Measurements from ENCODE around the gene IQCE.
A peak's percentile ranks its signal among the peaks of the same experiment; 100 is the strongest.
"Not testable (repeated sequence)": the region's sequence is repeated elsewhere in the genome, so short reads cannot be mapped to it uniquely, and the experiment has no call there.

The IQCE gene

DNA sequence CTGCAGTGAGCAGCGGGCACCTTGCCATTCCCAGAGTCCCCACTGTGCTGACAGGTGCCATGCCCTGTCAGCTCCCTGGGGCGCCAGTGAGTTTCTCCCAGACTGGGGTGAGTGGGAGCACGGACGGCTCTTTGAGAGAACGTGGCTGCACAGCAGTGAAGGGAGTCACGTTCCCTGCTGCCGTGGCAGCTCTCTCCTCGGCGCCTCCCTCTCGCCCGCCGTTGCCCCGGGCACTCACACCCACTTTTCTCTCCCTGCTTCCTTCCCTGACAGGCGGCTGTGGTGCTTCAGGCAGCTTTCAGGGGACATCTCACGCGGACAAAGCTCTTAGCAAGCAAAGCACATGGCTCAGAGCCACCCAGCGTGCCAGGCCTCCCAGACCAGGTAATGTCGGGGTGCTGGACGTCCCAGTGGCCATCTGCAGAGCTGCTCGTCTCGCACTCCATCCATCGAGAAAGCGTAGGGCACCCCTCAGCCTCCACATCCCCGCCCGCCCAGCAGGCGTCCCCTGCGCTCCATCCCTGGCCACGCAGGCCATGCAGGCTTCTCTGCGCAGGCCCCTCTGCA, 45.9 kb downstream of the IQCE start:
- DNase-seq: no peak

DNA sequence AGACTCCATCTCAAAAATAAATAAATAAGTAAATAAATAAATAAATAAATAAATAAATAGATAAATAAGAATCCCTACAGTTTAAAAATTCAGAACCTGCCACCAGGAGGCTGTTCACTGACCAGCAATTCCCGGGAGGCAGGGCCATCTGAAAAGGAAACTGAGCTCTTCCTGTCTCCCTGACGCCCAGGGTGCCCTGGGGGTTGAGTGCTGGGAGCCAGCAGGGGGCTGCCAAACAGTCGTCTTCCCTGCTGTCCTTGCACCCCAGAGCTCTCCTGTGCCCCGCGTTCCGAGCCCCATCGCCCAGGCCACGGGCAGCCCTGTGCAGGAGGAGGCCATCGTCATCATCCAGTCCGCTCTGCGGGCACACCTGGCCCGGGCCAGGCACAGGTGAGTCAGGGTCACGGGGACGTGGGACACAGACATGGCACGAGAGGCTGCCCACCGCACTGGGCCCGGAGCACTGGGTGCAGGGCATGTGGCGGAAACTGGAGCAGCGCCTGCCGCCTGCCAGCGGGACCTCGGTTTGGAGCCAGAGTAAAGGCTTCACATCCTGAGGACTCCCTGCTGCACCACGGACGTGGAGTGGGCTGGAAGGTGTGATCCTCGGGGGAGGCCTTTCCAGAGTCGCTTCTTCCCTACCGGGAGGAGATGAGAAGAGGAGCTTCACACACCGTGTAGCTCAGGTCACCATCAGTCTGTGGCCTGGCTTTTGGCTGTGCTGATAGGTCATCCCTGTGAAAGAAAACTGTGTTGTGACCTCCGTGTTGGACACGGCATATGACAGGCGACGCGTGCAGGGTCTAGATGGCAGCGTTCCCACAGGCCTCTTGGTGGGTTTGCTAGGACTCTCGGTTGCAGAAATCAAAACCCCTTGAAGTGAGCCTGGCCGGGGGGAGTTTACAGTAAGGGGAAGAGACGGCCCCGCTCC, 47.1 kb downstream of the IQCE start:
- no peak for DNase-seq

DNA sequence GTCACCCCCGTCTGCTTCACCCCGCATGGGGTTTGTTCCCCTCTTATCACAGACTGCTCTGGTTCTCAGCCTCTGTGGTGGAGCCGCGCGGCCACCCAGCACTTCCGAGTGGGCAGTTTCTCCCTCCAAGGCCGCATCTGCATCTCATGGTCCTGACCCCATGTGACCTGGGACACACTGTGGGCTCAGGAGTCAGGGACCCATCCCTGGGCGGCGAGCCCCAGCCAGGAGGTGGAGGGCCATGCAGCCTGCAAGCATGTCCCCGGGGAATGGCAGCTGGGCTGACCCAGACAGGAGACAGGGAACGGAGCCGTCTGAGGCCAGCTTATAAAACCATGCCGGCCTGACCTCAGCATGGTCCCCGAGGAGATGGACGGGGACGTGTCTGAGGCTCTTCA, 47.8 kb downstream of the IQCE start:
- no peak for DNase-seq

DNA sequence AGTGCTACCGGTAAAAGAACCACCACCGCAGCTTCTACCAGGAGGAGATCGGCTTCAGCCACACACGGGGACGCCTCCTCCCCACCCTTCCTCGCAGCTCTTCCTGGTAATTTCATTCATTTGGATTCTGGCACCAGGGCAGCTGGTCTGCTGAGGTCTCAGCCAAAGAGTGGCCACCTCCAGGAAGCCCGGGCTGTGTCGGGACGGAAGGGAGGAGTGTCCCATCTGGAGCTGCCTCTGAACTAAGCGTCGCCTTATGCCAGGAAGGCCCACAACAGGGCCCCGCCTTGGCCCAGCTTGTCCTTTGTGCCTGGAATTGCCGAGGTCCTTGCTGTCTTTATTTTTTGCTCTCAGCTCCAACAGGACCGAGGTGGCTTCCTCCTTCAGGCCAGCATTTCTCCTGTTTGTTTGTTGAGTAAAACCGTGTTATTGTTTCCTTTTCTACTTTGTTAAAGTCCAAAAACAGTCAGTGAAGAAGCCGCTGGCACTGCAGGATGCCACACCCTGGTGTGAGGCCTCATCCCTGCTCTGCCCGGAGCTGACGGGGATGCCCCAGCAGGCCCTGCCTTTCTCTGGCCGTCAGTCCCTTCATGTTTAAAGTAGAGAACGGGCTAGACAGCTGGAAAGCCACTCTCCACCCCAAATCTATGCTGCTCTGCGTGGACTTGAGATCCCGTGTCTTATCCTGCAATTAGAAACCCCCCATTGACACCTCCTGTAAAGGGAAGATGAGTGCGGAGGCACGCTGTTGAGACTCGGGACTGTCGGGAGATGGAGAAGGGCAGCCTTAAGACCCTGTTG, 48.5 kb downstream of the IQCE start:
- no peak for DNase-seq

DNA sequence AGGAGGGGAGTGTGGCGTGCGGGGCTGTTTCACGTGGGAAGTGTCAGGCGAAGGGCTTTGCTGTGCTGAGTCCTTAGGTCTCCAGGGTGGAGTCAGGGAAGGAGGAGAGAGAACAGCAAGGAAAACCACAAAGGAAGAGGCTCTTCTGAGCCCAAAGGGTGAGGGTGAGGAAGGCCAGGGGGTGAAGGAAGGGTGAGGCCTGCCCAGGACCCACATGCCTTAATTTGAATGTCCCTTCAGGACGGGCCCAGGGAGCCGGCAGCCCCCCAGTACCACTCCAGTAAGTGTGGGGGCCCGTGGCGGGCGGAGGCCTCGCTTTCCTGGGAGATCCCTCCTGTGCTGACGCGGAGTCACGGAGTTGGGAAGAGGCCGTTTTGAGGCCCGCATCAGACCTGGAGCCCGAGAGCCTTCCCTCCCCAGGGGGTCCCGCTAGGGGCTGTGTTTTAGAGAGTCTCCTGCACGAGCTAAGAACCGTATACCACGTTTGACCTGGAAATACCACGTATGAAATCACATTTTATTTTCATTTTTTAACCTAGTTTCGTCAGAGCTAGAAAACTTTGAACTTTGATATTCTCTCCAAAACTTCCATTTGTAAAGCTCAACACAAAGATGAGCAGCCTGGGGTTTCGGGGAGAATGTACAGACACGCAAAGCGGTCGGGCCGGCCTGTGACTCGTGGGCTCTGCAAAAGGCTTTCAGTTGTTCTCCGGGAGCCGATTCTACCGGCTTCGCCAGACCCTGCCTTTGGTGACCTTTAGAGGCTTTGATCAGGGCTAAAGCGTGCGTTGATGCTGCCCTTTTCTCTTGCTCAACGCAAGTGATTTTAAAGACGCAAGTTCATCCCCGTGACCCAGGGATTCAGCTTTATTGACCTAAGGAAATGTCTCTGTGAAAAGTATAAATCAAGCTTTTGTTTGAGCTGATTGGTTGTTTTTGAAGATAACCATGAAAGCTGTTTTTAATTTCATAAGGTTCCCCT, 49.4 kb downstream of the IQCE start:
- DNase-seq: no peak

DNA sequence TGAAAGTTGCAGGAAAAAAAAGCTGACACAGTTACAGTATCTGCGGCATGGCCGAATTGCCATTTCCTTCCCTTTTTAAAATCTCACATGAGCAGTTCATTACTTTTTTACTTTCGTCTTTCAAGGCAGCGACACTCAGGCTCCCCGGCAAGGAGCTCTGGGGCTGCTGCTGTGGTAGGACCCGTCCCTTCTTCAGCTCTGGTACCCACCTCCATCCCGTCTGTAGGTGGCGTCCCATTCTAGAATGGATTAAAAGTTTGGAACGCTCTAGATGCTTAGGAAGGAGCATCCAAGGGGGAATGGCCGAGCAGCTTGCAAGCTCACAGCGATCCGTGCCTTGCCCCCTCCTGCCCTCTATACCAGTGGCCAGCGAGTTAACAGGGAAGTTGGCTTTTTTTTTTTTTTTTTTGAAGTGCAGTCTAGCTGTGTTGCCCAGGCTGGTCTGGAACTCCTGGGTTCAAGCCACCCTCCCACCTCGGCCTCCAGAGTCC, 50.2 kb downstream of the IQCE start:
- DNase-seq: peak; percentile 25 to 32

DNA sequence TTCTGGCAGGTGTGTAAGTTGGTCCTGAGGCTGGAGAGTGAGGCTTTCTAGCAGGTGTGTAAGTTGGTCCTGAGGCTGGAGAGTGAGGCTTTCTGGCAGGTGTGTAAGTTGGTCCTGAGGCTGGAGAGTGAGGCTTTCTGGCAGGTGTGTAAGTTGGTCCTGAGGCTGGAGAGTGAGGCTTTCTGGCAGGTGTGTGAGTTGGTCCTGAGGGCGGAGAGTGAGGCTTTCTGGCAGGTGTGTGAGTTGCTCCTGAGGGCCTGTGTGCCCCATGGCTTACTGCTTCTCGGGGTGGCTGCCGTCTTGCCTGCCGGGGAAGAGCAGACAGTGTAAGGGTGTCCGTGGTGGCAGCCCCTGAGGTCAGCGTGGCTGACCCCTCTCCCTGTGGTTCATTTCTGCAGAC, 50.9 kb downstream of the IQCE start:
- DNase-seq: not testable (repeated sequence)

DNA sequence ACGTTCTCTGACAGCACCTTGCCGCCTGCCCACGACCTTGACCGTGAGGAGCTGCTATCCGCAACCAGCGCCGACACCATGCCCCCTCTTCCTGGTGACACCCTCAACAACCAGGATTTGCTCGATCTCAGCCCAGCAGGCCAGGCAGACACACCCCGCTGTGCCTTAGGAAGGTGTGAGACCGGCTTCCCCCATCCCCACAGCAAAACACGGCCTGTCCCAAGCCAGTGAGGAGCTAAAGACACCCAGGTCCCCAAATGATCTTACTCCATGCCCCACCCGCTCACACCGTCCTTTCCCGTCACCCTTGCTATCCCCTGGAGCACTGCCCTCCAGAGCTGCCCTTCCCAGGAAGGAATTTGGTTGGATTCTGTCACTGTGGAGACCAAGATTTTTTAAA, 51.7 kb downstream of the IQCE start:
- no peak for DNase-seq

DNA sequence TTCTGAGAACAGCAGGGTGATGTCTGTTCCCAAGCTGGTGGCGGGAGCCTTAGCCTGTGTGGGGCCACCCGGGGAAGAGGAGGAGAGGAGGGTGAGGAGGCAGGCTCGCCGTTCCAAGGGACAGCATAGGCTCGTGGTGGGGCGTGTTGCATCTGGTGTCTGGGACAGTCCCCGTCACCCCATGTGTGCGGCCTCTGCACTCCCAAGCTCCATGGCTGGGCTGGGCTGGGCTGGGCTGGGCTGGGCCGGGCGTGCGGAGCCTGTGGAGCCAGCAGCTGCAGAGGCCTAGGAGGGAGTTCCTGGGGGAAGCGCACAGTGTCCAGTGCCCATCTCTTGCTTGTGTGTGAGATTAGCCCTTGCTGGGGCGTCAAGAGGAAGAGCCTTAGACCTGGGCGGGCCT, 52.1 kb downstream of the IQCE start:
- DNase-seq: no peak

DNA sequence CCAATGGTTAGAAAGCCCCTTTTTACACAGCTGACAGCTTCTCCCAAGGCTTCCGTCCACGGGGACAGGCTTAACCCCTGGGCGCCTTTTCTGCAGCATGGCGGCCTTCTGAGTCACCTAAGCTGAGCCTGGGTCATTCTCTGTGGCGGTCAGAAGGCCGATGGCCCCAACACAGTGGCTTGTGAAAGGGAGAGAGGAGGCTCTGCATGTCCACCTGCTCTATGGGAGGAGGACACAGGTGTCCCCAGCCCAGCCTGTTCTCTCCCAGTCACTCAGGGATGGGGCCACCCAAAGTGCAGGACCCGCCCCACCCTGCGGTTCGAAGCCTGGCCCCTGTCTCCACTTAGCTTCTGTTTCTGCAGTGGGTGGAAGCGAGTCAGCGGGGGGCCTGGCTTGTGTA, 52.6 kb downstream of the IQCE start:
- DNase-seq: no peak

DNA sequence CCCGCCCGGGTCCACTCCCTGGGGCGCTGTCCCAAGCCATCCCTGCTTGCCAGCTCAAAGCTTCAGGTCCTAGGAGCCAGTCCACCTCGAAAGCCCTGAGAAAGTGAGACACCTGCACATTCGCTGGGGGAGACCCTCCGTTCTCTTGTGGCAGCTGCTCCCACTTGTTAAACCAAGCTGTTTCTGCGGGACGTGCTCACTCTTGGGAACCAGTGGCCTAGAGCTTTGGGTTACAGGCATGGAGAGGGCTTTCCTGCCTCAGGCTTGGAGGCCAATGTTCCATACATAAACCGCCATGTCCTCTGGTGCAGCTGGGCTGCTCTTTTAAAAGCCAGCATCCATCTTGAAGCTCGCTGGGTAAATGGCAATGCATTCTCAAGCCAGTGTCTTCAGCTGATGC, 53.1 kb downstream of the IQCE start:
- no peak for DNase-seq

DNA sequence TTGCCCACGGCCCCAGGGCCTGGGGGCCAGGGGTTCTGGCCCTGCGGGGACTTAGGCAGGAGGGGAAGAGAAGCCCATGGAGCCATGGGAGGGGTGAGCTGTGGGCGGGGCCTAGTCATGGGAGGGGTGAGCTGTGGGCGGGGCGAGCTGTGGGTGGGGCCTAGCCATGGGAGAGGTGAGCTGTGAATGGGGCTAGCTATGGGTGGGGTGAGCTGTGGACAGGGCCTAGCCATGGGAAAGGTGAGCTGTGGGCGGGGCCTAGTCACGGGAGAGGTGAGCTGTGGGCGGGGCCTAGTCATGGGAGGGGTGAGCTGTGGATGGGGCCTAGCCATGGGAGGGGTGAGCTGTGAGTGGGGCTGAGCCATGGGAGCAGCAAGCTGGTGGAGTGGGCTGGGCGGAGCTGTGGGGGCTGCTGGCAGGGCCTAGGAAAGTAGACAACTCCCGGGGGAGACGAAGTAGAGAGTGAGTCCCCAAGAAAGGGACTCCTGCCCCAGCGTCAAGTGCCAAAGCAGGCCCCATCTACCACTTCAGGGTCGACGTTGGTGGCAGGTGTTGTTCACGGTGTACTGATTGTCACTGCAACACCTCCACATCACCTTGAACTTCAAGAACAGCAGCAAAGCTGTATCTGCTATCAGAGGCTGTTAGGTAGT, 53.8 kb downstream of the IQCE start:
- DNase-seq: peak; percentile 25 to 31

DNA sequence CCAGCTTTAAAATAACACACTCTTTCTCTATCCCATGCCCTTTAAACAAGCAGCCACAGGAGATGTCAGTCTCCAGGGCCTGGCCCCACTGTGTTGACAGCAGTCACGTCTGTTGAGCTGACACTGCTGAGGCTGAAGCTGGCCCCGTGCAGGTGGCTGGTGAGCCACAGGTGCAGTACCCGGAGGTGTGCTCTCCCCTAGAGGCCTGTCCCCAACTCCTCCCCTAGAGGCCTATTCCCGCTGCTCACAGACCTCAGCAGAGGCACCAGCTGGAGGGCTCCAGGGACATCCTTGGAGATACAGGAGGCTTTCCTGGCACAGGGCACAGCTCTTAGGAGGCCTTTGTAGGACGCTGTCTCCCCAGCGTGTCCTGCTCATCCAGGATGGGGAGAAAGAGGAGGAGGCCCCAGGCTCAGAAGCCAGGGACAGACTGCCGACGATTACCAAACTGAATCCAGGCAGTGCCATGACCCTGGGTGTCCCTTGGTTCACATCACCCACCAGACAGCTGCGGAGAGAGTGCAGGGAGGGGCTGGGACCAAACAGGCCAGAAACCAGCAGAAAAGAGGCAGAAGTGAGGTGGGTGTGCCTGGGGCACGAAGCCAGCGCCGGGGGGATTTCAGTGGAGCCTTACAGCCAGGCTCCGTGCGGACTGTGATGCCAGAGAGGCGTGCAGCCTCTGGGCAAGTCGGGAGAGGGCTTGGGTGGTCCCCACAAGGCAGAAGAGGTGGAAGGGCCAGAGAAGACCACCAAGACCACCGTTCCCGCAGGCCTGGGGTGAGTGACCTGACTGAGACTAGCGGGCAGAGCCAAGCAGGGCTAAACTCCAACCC, 54.5 kb downstream of the IQCE start:
- no peak for DNase-seq

DNA sequence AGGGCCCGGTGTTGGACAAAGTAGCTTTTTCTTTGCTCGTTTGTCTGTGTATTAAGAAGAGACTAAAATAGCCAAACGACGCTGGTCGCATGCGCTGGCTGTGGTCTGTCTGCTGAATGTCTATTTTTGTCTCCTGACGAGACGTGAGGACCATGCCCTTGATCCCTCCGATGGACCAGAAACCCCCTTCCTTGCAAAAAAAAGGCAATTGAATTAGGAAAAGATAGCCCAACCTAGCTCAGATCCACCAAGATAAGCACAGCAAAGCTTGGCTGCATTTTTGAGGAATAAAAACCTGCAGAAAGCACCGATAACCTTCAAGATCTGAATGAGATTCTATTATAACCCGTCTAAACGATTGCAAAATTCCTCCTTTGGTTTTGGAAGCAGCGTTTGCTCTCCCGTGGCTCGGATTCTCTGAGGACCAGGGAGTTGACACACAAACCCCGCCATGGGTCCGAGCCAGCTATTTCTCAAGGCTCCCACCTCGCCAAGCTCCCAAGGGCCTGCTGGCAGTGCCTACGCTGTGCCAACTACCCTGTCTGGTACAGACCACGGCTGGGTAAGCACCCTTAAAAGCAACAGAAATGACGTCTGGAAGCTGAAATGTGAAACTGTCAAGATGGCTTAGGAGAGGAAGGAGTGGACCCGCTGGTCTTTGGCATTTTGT, 55.3 kb downstream of the IQCE start:
- DNase-seq: no peak

DNA sequence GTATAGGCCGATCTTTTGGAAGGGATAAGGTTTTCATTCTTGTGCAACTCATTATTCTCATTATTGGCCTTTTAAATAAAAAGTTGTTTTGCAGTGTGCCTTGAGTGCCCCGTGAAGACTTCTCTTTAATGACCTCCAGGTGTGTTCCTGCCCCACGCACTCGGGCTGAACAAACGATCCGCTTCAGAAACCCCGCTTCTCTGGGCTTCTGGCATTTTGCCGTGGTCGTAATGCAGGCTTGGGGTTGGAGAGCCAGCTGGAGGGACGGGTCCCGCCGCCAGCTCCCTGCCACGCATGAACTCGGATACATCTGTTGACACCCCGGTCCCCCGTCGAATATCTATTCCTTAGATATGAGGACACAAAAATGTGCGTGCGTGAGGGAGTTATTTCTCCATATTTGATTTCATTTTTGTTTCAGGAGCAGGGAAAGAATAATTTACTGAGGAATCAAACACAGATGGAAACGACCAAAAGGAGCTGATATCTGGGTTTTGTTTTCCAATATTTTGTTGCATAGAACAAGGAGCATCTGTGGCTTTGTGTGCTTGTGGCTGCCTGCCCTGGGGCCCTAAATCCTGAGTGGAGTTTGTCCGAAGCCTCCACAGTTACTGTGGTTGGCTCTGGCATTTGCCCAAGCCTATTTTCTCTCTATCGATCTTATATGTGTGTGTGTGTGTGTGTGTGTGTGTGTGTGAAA, 56.0 kb downstream of the IQCE start:
- no peak for DNase-seq

DNA sequence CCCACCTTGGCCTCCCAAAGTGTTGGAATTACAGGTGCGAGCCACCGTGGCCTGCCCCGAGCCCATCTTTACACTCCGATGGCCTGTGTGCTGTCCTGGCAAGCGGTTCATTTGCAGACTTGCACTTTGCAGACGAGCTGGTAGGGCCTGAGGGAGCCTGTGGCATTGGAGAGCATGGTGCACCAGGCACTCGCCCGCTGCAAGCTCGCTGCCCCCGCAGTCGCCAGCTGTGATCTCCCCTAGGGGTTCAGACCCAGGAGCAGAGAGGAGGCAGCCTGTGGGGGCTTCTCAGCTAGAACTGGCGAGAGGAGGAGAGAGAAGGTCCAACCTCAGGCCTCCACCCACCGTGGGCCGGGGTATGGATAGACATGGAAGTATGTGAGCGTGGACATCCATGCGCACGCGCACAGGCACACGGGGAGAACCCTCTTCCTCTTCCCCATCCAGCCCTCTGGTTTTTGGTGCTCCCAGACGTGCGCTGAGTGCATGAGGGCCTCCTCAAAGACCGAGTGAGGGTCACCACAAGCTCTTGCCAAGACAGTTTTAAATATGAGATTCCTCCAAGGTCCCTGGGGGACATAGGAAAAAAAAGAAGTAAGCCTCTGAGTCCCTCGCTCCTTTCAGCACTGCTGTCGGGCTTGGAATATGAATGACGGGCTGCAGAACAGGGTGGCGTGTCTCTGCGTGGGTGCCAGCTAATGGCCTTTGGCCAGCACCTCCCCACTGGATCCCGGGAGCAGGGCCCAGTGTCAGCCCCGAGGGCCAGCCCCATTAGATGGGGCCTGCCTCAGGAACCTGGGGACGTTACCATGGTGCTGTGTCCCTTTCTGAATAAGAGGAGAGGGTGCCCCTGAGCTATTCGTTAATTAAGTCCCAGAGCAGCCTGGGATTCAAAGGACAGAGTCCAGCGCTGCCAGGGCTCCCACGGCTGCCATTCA, 57.9 kb downstream of the IQCE start:
- no peak for DNase-seq

DNA sequence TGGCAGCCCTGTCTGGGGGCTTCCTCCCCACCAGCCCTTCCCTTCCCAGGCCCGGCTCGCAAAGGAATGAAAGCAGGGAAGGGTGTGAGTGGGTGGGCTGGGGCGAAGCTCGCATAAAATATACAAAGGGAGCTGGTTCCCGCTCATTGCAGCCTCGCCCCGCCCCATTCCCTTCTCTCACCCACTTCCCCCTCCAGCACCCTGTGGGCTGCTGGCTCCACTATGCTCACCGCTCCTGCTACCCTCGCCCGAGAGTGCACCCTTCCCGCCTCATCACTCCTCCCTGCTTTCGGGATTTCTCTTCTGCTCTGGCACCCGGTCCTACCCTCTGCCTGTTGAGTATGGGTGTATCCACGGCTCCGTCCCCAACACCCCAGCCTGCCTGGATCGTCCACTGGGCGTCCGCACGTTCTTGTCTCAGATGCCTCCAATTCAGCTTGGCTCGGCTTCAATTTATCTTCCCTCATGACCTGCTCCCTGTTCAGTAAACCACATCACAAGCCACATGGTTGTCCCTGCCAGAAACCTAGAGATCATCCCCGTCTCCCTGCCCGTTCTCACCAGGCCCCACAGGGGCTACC, 58.6 kb downstream of the IQCE start:
- no peak for DNase-seq

DNA sequence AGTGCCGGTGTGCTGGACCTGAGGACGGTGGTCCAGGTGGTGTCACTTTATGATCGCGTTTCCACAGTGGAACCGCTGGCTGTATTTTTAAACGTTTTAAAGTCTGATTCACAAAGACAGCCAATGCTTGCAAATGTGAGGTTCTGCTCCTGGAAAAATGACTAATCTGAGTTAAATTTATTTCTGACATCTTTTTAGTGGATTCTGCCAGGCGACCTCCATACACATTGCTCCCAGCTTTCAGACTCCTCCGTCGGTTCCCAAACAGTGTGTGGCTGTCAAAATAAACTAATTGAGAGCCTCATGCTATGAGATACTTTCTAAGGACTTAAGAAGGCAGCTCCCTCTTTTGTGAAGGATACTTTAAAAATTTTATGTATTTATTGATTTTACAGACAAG, 60.3 kb downstream of the IQCE start:
- no peak for DNase-seq
